Kasumi-1 (cell line): ENCODE measurements around the gene NXT1.

Experiments
- DNase-seq, 2 experiments: peaks; one replicate each; lab custom pipeline; 2025; lab: John Stamatoyannopoulos, UW

Gene NXT1

DNA sequence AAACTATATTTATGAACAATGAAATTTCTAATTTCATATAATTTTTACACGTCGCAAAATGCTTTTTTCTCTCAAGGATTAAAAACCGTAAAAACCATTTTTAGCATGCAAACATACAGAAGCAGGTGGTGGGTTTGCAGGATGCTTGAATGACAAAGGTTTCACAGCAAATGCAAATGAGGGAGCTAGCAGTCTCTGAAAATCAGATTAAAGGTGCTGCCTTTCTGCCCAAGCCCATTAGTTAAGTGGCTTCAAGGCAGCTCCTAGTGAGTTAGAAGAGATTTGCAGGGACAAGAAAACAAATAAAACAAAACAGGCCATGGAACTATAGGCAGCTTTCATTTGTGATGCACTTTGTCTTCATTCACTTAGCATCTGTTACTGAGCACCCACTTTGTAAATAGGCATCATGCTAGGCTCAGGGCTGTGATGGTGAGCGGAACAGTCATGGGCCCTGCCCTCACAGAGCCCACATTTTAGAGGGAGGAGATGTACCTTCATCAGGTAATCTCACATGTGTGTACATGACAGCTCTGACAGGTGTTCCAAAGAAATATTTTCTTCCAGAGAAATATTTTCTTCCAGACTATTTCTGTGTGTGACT, 41.2 kb downstream of the NXT1 start:
- no peak for DNase-seq

DNA sequence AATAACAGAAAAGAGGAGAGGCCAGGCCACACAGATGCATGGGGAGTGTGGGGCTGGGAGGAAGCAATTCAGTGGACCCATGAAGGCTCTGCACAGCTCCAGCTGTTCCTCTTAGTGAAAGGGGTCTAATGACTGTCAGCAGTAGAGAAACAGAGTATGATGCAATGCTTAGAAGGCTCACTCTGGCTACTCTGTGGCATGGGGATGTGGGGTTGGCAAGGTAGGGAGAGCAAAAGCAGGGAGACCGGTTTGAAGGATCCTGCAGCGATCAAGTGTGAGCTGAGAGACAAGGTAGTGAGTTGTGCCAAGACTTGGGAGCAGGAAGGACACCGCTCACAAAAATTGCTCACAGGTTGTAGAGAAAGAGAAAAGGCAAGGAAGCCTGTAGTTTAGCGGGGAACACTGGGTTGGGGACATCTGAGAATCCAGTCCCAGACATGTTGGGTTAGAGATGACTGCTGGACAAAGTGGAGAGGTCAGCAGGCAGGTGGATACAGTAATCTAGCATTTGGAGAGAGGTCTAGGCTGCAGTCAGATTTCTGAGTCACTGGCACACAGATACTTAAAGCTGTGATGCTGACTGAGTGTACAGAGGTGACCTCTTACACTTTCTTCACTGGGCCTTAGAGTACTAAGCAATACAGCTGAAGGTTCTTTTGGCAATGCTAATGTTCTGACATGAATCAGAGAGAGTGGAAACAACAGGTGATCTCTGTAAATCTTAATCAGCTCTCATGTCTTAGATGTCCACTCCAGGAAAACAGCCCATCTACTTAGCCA, 43.6 kb downstream of the NXT1 start:
- peak; percentile 26 to 32 for DNase-seq

DNA sequence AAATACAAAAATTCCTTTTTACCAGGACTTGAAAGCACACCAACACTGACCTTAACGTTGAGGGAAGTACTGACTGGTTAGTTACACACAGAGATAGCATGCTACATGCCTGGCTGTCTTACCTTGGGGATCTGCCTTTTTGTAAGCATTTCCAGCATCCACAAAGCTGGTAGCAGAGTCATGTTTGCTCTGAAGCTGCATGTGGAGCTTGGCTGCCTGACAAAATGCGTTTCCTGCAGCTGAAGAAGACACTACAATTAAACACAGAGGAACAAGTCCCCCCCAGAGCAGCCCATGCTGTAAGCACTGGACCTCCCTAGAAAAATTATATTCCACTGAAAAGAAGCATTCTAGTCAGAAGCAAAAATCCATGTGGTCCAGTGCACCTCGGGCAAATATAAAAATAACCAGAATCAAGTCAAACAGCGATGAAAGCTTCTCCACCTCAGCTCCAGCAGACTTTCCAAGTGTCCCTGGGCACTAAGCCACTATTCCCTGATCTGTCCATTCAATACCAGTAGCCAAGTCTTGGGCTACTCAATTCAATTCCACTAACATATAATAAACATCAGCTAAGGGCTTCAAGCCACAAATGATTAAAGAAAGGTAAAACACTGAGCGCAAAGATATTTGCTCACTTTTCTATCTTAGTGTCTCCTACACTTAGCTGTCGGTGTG, 46.5 kb downstream of the NXT1 start:
- no peak for DNase-seq

GRCh38 chr20:23397961-23398360, 47.4 kb downstream of the NXT1 start:
- DNase-seq: peak; percentile 67 to 68

DNA sequence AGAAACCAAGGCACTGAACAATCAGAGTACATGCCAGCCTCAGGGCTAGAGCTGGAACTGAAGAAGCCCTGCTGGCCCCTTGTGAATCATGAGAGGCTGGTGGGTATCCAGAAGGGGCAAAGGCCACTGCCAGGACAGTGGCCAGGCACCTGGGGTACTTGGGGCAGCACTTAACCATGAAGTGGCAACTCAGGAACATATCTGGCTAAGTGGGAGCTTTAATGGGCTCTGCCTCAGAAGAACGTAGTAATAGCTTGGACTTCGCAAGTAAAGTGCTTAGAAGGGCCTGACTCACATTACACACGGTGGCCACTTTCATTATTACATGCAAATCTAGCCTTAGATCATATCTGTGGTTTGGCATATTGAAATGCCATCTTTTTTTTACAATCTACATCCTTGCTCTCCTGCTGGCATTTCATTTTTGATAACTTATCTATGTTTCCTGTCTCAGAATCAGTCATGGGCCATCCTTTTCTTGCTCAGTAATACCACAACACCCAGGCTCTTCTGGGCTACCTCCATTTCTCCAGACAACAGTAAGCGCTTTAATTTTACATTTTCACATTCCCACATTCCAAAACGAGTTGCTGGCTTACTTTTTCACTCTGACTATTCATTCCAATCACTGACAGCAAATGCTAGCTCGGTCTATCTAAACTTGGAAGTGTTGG, 49.1 kb downstream of the NXT1 start:
- peak; percentile 33 to 55 for DNase-seq

GRCh38 chr20:23401051-23401450, 50.5 kb downstream of the NXT1 start:
- no peak for DNase-seq

DNA sequence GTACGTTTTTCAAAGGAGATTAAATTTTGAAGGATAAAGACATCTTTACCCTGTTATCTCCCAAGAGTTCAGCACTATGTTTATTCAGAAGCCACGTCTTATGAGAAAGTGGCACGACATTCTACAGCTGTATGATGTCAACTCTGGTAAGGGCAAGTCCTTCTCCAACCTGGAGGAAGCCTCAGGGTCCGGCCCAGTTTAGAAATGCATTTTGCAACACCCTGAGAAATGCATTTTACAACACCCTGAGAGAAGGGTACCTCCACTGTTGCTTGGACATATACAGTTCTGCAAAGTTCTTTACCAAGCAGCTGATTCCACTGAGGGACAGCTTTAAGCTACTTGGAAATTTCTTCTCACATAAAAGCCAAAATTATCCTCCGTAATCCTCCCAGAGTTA, 53.2 kb downstream of the NXT1 start:
- DNase-seq: no peak

GRCh38 chr20:23404196-23404595, 53.6 kb downstream of the NXT1 start:
- no peak for DNase-seq
